ENCODE results near the gene CDC20.

- TF ChIP-seq CTCF (IDR thresholded peaks at IDR 0.05) (no peak), EZH2 (IDR thresholded peaks at IDR 0.05) (no peak)
These were observed 27.9 kb downstream of the CDC20 start for GRCh38 chr1:43386676-43387075.
